Bladder microvascular endothelial cell (primary cell): ENCODE results near the gene BPIFA2. TPM values are rescaled to one million over a fixed set of nuclear protein-coding genes. Genes with fewer than 3 reads are reported as not detected.

Experiments
- total RNA-seq: library from RNA; depleted of rRNA; stranded (reverse); fragments of >200 nt; gene quantifications from 2 replicates; pipeline ENCODE4 v1.2.3, GENCODE V29; 2014

Gene BPIFA2
- total RNA-seq, result not detected in 2 replicates

GRCh38 chr20:33167859-33168258, at the start of gene BPIFA2:
Gene BPIFA2 (plus strand): TSS chr20:33168159. CDS start chr20:33169146, 987 bp downstream.

GRCh38 chr20:33217052-33217451, 49.1 kb downstream of the BPIFA2 start, which contains the start of gene BPIFA3:
Gene BPIFA3 (plus strand): TSS chr20:33217352. CDS start chr20:33217537, 185 bp downstream.

Other genes starting within 250 kb of the BPIFA2 start
- gene SUN5, start 163.7 kb upstream of the BPIFA2 start, total RNA-seq, result not detected in 2 replicates
- gene BPIFB2, start 160.5 kb upstream of the BPIFA2 start, total RNA-seq, result not detected in 2 replicates
- gene BPIFB6, start 136.5 kb upstream of the BPIFA2 start, total RNA-seq, result not detected in 2 replicates
- not detected in 2 replicates for gene BPIFB3, start 114.3 kb upstream of the BPIFA2 start, total RNA-seq
- not detected in 2 replicates for gene BPIFB4, start 88.5 kb upstream of the BPIFA2 start, total RNA-seq
- gene BPIFA3, start 49.2 kb downstream of the BPIFA2 start, total RNA-seq, result not detected in 2 replicates
- not detected in 2 replicates for gene BPIFA1, start 67.8 kb downstream of the BPIFA2 start, total RNA-seq
- gene BPIFB1, start 115.1 kb downstream of the BPIFA2 start, total RNA-seq, result not detected in 2 replicates
- gene CDK5RAP1, start 233.4 kb downstream of the BPIFA2 start, total RNA-seq, result 16.4 and 22.8 TPM in 2 replicates